GM23338 (cell line): Measurements from ENCODE around the gene RIPOR3. TPM values are rescaled to one million over a fixed set of nuclear protein-coding genes. Genes with fewer than 3 reads are reported as not detected.

Source experiments
- ATAC-seq: fragments of 200-7000 bp; cut with Tn5 transposase; 3 replicates; pipeline ENCODE4 v1.9.1; 2020
- DNase-seq: peaks from one replicate; pipeline ENCODE4 v3.0.0-alpha.2; 2015; ENCODE audit warnings: low spot score
- H2AFZ ChIP-seq: fragments of 200-600 bp; sonication (generic); 2 replicates; pipeline ENCODE4 v1.8.0; 2016; ENCODE audit warnings: antibody characterized with exemption, mild to moderate bottlenecking, moderate library complexity
- H3F3A ChIP-seq: fragments of 200-600 bp; sonication (generic); replicated peaks from 2 replicates; pipeline ENCODE4 v1.8.0; 2017; ENCODE audit warnings: antibody characterized with exemption, mixed run types, low read depth
- H3K27ac ChIP-seq: fragments of 200-600 bp; sonication (generic); 2 replicates; pipeline ENCODE4 v1.6.1; 2016; ENCODE audit warnings: low read depth
- H3K27me3 ChIP-seq: fragments of 200-600 bp; sonication (generic); 2 replicates; pipeline ENCODE4 v1.8.0; 2016; ENCODE audit warnings: mild to moderate bottlenecking, mixed run types, moderate library complexity; ENCODE audit not compliant: insufficient read depth
- H3K36me3 ChIP-seq: fragments of 200-600 bp; sonication (generic); 2 replicates; pipeline ENCODE4 v1.8.0; 2016; ENCODE audit warnings: mild to moderate bottlenecking; ENCODE audit not compliant: insufficient read depth
- H3K4me1 ChIP-seq: fragments of 200-600 bp; sonication (generic); 2 replicates; pipeline ENCODE4 v1.8.0; 2016; ENCODE audit warnings: mild to moderate bottlenecking, moderate library complexity; ENCODE audit not compliant: insufficient read depth
- H3K4me2 ChIP-seq: fragments of 200-600 bp; sonication (generic); 2 replicates; pipeline ENCODE4 v1.7.1; 2017; ENCODE audit warnings: mixed run types
- H3K4me3 ChIP-seq: fragments of 200-600 bp; sonication (generic); 2 replicates; pipeline ENCODE4 v1.6.1; 2016; ENCODE audit warnings: mixed run types
- H3K79me2 ChIP-seq: fragments of 200-600 bp; sonication (generic); replicated peaks from 2 replicates; pipeline ENCODE4 v1.8.0; 2017; ENCODE audit warnings: mild to moderate bottlenecking; ENCODE audit not compliant: insufficient read depth
- H3K9me2 ChIP-seq: fragments of 200-600 bp; sonication (generic); 2 replicates; pipeline ENCODE4 v1.8.0; 2017; ENCODE audit not compliant: insufficient read depth
- H4K20me1 ChIP-seq: fragments of 200-600 bp; sonication (generic); replicated peaks from 2 replicates; pipeline ENCODE4 v1.8.0; 2017; ENCODE audit warnings: mild to moderate bottlenecking; ENCODE audit not compliant: insufficient read depth
- H3K27ac Mint-ChIP-seq: 2 replicates; pipeline ENCODE4 v1.8.0; 2020; ENCODE audit warnings: inconsistent platforms, mild to moderate bottlenecking, moderate library complexity, mixed read lengths
- H3K27me3 Mint-ChIP-seq: 3 replicates; pipeline ENCODE4 v1.8.0; 2022; ENCODE audit warnings: low read depth, mild to moderate bottlenecking, moderate library complexity, mixed read lengths, inconsistent platforms; ENCODE audit not compliant: insufficient read depth, poor library complexity
- H3K36me3 Mint-ChIP-seq: 3 replicates; pipeline ENCODE4 v1.8.0; 2021; ENCODE audit warnings: low read depth, mild to moderate bottlenecking, inconsistent platforms, moderate library complexity, mixed read lengths
- H3K4me1 Mint-ChIP-seq: 3 replicates; pipeline ENCODE4 v1.8.0; 2020; ENCODE audit warnings: mild to moderate bottlenecking, inconsistent platforms, mixed read lengths
- H3K4me3 Mint-ChIP-seq: 3 replicates; pipeline ENCODE4 v1.8.0; 2021; ENCODE audit warnings: moderate library complexity, mild to moderate bottlenecking, inconsistent platforms, mixed read lengths
- H3K9me3 Mint-ChIP-seq: 3 replicates; pipeline ENCODE4 v1.8.0; 2020; ENCODE audit warnings: moderate library complexity, mild to moderate bottlenecking, inconsistent platforms, mixed read lengths
- CREB1 ChIP-seq: fragments of 250-450 bp; sonication (Bioruptor Pico); IDR thresholded peaks from 2 replicates; pipeline ENCODE4 v1.5.0; 2020; ENCODE audit warnings: low read depth, mild to moderate bottlenecking, moderate library complexity
- EZH2 ChIP-seq: fragments of 200-600 bp; sonication (generic); IDR thresholded peaks from one replicate; pipeline ENCODE4 v1.8.0; 2017; ENCODE audit warnings: antibody characterized with exemption, mild to moderate bottlenecking, low read depth; ENCODE audit not compliant: unreplicated experiment
- EZH2phosphoT487 ChIP-seq: fragments of 200-600 bp; sonication (generic); IDR thresholded peaks from one replicate; pipeline ENCODE4 v1.8.1; 2018; ENCODE audit warnings: antibody characterized with exemption; ENCODE audit not compliant: unreplicated experiment
- JUNB ChIP-seq: IDR thresholded peaks from one replicate; pipeline ENCODE4 v1.6.1; 2016; ENCODE audit warnings: antibody characterized with exemption; ENCODE audit not compliant: unreplicated experiment
- NANOG ChIP-seq: IDR thresholded peaks from 2 replicates; pipeline ENCODE4 v1.6.1; 2016; ENCODE audit warnings: antibody characterized with exemption, borderline replicate concordance
- POLR2AphosphoS5 ChIP-seq: IDR thresholded peaks from 2 replicates; pipeline ENCODE4 v1.6.1; 2016; ENCODE audit warnings: antibody characterized with exemption, low read depth
- STAT1 ChIP-seq: IDR thresholded peaks from one replicate; pipeline ENCODE4 v1.6.1; 2016; ENCODE audit warnings: antibody characterized with exemption; ENCODE audit not compliant: unreplicated experiment
- ZNF114 ChIP-seq: fragments of 250-450 bp; sonication (Bioruptor Pico); IDR thresholded peaks from 2 replicates; pipeline ENCODE4 v1.5.0; 2020; ENCODE audit warnings: mild to moderate bottlenecking, moderate library complexity
- ZNF331 ChIP-seq: fragments of 250-450 bp; sonication (Bioruptor Pico); IDR thresholded peaks from 2 replicates; pipeline ENCODE4 v1.5.0; 2020; ENCODE audit warnings: low read depth, mild to moderate bottlenecking, moderate library complexity
- polyA plus RNA-seq: library from polyadenylated mRNA; unstranded; fragments of >200 nt; fragmentation: Nextera tagmentation; extraction: Ambion mirVana; gene quantifications from 2 replicates; pipeline ENCODE4 v1.2.1, GENCODE V29; 2016
- total RNA-seq: library from RNA; depleted of rRNA; stranded (reverse); fragments of >200 nt; shearing (Covaris generic); gene quantifications from 2 replicates; pipeline ENCODE4 v1.2.3, GENCODE V29; 2014
- TF ChIP-seq, protein P1 (sequence below): IDR thresholded peaks from one replicate; pipeline ENCODE4 v1.6.1; 2018; ENCODE audit warnings: antibody characterized with exemption; ENCODE audit not compliant: unreplicated experiment
- TF ChIP-seq, protein P2 (sequence below): IDR thresholded peaks from 2 replicates; pipeline ENCODE4 v1.6.1; 2016; ENCODE audit warnings: antibody characterized with exemption
- TF ChIP-seq, protein P3 (sequence below): fragments of 250-450 bp; sonication (Bioruptor Pico); IDR thresholded peaks from 2 replicates; pipeline ENCODE4 v1.5.0; 2020; ENCODE audit warnings: mild to moderate bottlenecking, moderate library complexity
- TF ChIP-seq, protein P4 (sequence below), 2 experiments: fragments of 200-600 bp in 1 of 2; sonication (generic) in 1 of 2; conservative IDR thresholded peaks; 2 replicates each; pipeline versions ENCODE4 v1.5.1 to v1.6.1; 2016 to 2017; ENCODE audit warnings: antibody characterized with exemption in 2 of 2, low read depth in 2 of 2, mild to moderate bottlenecking in 2 of 2, moderate library complexity in 1 of 2

Gene RIPOR3
- total and polyA plus RNA-seq, 2 experiments from 2014 or later = 4.9 to 6.3 TPM

DNA sequence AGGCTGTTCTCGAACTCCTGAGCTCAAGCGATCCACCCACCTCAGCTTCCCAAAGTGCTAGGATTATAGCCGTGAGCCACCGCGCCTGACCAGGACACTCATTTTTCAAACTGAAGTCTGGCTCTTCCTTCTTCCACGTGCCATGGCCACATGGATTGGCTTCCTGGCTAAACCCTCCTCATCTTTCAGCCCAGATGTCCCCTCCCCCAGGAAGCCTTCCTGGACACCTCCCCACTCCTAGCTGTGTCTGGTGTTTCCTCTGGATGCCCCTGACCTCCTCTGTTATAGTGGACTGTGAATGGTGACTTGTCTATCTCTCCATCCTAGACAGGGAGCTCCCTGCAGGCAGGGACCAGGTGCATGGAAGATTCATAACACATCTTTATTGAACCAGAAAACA is 57.2 kb downstream of the RIPOR3 start:
- H3F3A ChIP-seq = peaks cover 5% of the 10 kb centered on the region; the same call in 1 of the 2 replicates
- H3K27ac Mint-ChIP-seq = no peak overlapping the region
- no peaks in the 10 kb centered on the region for H3K79me2 ChIP-seq
- no peak overlapping the region for H3K4me3 Mint-ChIP-seq
- H3K27me3 ChIP-seq = no peaks in the 10 kb centered on the region
- H3K27me3 Mint-ChIP-seq = peaks cover 22% of the 10 kb centered on the region
- no peak overlapping the region for H3K27ac ChIP-seq
- H3K9me3 Mint-ChIP-seq = no peaks in the 10 kb centered on the region
- no peak for TF ChIP-seq EZH2phosphoT487
- no peak for TF ChIP-seq ZNF331 (CRISPR knock-in tag)
- TF ChIP-seq STAT1 = no peak
- no peak for TF ChIP-seq ZNF114 (CRISPR knock-in tag)
- TF ChIP-seq EZH2 = no peak
- no peak for TF ChIP-seq NANOG
- TF ChIP-seq, protein P1, sequence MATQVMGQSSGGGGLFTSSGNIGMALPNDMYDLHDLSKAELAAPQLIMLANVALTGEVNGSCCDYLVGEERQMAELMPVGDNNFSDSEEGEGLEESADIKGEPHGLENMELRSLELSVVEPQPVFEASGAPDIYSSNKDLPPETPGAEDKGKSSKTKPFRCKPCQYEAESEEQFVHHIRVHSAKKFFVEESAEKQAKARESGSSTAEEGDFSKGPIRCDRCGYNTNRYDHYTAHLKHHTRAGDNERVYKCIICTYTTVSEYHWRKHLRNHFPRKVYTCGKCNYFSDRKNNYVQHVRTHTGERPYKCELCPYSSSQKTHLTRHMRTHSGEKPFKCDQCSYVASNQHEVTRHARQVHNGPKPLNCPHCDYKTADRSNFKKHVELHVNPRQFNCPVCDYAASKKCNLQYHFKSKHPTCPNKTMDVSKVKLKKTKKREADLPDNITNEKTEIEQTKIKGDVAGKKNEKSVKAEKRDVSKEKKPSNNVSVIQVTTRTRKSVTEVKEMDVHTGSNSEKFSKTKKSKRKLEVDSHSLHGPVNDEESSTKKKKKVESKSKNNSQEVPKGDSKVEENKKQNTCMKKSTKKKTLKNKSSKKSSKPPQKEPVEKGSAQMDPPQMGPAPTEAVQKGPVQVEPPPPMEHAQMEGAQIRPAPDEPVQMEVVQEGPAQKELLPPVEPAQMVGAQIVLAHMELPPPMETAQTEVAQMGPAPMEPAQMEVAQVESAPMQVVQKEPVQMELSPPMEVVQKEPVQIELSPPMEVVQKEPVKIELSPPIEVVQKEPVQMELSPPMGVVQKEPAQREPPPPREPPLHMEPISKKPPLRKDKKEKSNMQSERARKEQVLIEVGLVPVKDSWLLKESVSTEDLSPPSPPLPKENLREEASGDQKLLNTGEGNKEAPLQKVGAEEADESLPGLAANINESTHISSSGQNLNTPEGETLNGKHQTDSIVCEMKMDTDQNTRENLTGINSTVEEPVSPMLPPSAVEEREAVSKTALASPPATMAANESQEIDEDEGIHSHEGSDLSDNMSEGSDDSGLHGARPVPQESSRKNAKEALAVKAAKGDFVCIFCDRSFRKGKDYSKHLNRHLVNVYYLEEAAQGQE = no peak
- TF ChIP-seq CREB1 (CRISPR knock-in tag) = no peak
- TF ChIP-seq JUNB = no peak
- TF ChIP-seq, protein P2, sequence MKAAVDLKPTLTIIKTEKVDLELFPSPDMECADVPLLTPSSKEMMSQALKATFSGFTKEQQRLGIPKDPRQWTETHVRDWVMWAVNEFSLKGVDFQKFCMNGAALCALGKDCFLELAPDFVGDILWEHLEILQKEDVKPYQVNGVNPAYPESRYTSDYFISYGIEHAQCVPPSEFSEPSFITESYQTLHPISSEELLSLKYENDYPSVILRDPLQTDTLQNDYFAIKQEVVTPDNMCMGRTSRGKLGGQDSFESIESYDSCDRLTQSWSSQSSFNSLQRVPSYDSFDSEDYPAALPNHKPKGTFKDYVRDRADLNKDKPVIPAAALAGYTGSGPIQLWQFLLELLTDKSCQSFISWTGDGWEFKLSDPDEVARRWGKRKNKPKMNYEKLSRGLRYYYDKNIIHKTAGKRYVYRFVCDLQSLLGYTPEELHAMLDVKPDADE = no peak
- TF ChIP-seq, protein P3, sequence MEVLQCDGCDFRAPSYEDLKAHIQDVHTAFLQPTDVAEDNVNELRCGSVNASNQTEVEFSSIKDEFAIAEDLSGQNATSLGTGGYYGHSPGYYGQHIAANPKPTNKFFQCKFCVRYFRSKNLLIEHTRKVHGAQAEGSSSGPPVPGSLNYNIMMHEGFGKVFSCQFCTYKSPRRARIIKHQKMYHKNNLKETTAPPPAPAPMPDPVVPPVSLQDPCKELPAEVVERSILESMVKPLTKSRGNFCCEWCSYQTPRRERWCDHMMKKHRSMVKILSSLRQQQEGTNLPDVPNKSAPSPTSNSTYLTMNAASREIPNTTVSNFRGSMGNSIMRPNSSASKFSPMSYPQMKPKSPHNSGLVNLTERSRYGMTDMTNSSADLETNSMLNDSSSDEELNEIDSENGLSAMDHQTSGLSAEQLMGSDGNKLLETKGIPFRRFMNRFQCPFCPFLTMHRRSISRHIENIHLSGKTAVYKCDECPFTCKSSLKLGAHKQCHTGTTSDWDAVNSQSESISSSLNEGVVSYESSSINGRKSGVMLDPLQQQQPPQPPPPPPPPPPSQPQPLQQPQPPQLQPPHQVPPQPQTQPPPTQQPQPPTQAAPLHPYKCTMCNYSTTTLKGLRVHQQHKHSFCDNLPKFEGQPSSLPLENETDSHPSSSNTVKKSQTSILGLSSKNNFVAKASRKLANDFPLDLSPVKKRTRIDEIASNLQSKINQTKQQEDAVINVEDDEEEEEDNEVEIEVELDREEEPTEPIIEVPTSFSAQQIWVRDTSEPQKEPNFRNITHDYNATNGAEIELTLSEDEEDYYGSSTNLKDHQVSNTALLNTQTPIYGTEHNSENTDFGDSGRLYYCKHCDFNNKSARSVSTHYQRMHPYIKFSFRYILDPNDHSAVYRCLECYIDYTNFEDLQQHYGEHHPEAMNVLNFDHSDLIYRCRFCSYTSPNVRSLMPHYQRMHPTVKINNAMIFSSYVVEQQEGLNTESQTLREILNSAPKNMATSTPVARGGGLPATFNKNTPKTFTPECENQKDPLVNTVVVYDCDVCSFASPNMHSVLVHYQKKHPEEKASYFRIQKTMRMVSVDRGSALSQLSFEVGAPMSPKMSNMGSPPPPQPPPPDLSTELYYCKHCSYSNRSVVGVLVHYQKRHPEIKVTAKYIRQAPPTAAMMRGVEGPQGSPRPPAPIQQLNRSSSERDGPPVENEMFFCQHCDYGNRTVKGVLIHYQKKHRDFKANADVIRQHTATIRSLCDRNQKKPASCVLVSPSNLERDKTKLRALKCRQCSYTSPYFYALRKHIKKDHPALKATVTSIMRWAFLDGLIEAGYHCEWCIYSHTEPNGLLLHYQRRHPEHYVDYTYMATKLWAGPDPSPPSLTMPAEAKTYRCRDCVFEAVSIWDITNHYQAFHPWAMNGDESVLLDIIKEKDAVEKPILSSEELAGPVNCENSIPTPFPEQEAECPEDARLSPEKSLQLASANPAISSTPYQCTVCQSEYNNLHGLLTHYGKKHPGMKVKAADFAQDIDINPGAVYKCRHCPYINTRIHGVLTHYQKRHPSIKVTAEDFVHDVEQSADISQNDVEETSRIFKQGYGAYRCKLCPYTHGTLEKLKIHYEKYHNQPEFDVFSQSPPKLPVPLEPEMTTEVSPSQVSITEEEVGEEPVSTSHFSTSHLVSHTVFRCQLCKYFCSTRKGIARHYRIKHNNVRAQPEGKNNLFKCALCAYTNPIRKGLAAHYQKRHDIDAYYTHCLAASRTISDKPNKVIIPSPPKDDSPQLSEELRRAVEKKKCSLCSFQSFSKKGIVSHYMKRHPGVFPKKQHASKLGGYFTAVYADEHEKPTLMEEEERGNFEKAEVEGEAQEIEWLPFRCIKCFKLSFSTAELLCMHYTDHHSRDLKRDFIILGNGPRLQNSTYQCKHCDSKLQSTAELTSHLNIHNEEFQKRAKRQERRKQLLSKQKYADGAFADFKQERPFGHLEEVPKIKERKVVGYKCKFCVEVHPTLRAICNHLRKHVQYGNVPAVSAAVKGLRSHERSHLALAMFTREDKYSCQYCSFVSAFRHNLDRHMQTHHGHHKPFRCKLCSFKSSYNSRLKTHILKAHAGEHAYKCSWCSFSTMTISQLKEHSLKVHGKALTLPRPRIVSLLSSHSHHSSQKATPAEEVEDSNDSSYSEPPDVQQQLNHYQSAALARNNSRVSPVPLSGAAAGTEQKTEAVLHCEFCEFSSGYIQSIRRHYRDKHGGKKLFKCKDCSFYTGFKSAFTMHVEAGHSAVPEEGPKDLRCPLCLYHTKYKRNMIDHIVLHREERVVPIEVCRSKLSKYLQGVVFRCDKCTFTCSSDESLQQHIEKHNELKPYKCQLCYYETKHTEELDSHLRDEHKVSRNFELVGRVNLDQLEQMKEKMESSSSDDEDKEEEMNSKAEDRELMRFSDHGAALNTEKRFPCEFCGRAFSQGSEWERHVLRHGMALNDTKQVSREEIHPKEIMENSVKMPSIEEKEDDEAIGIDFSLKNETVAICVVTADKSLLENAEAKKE (CRISPR knock-in tag) = no peak
- TF ChIP-seq POLR2AphosphoS5 = no peak
- TF ChIP-seq, protein P4, sequence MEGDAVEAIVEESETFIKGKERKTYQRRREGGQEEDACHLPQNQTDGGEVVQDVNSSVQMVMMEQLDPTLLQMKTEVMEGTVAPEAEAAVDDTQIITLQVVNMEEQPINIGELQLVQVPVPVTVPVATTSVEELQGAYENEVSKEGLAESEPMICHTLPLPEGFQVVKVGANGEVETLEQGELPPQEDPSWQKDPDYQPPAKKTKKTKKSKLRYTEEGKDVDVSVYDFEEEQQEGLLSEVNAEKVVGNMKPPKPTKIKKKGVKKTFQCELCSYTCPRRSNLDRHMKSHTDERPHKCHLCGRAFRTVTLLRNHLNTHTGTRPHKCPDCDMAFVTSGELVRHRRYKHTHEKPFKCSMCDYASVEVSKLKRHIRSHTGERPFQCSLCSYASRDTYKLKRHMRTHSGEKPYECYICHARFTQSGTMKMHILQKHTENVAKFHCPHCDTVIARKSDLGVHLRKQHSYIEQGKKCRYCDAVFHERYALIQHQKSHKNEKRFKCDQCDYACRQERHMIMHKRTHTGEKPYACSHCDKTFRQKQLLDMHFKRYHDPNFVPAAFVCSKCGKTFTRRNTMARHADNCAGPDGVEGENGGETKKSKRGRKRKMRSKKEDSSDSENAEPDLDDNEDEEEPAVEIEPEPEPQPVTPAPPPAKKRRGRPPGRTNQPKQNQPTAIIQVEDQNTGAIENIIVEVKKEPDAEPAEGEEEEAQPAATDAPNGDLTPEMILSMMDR (conservative IDR thresholded peaks at IDR 0.05; ENCODE audit: low read depth in 2 of 2) = no peak
- H3K4me3 ChIP-seq = no peak overlapping the region
- DNase-seq (no peak), ATAC-seq (no peak)
- no peak overlapping the region for H3K4me2 ChIP-seq
- no peaks in the 10 kb centered on the region for H4K20me1 ChIP-seq
- no peak overlapping the region for H2AFZ ChIP-seq
- H3K4me1 ChIP-seq = peaks cover 22% of the 10 kb centered on the region
- H3K9me2 ChIP-seq = no peaks in the 10 kb centered on the region
- H3K36me3 Mint-ChIP-seq = no peaks in the 10 kb centered on the region; the same call in 2 of the 3 replicates
- peaks cover 33% of the 10 kb centered on the region for H3K4me1 Mint-ChIP-seq
- H3K36me3 ChIP-seq = no peaks in the 10 kb centered on the region
